A549 (cell line): ENCODE measurements around the gene PDGFRA.

Experiments
- CTCF ChIP-seq: fragments of >200 bp; sonication (Bioruptor Twin); formaldehyde crosslinking; IDR thresholded peaks from 3 replicates; pipeline ENCODE4 v1.5.1; 2016
- EP300 ChIP-seq, 2 experiments: fragments of >200 bp; sonication (Bioruptor Twin); formaldehyde crosslinking; IDR thresholded peaks; 2 replicates in 1 of 2; 3 replicates in 1 of 2; pipeline ENCODE4 v1.6.1; 2016 to 2017
- NR3C1 ChIP-seq: fragments of >200 bp; sonication (Bioruptor Twin); formaldehyde crosslinking; IDR thresholded peaks from 3 replicates; pipeline ENCODE4 v1.6.1; 2017
- RAD21 ChIP-seq, 2 experiments: fragments of >200 bp in 1 of 2; sonication (Bioruptor Twin) in 1 of 2; formaldehyde crosslinking in 1 of 2; IDR thresholded peaks in 1 of 2; conservative IDR thresholded peaks in 1 of 2; 2 replicates in 1 of 2; 3 replicates in 1 of 2; pipeline ENCODE4 v1.6.1; 2012 to 2018; ENCODE audit warnings: inconsistent platforms in 1 of 2
- TFCP2L1 ChIP-seq: fragments of 250-450 bp; sonication (Bioruptor Pico); IDR thresholded peaks from 2 replicates; pipeline ENCODE4 v1.5.0; 2021; ENCODE audit warnings: mild to moderate bottlenecking

- TF ChIP-seq RAD21 (conservative IDR thresholded peaks at IDR 0.05 in 1 of 2, IDR thresholded peaks at IDR 0.05 in 1 of 2) = no peak
- TF ChIP-seq TFCP2L1 (CRISPR knock-in tag) = no peak
- TF ChIP-seq CTCF = no peak
- no peak for TF ChIP-seq EP300 (IDR thresholded peaks at IDR 0.05)
- TF ChIP-seq NR3C1 = no peak
Measured at GRCh38 chr4:54277691-54278090, 48.6 kb downstream of the PDGFRA start.
